Loucy (cell line): Measurements from ENCODE around the gene IL9.

Experiments used
- CTCF ChIP-seq: fragments of 200-600 bp; sonication (generic); conservative IDR thresholded peaks from 2 replicates; pipeline ENCODE4 v1.5.1; 2014; ENCODE audit warnings: mild to moderate bottlenecking, antibody characterized with exemption, low read length
- EZH2phosphoT487 ChIP-seq: fragments of 200-600 bp; IDR thresholded peaks from 2 replicates; pipeline ENCODE4 v1.6.1; 2018; ENCODE audit warnings: antibody characterized with exemption, mild to moderate bottlenecking, moderate library complexity, borderline replicate concordance

DNA sequence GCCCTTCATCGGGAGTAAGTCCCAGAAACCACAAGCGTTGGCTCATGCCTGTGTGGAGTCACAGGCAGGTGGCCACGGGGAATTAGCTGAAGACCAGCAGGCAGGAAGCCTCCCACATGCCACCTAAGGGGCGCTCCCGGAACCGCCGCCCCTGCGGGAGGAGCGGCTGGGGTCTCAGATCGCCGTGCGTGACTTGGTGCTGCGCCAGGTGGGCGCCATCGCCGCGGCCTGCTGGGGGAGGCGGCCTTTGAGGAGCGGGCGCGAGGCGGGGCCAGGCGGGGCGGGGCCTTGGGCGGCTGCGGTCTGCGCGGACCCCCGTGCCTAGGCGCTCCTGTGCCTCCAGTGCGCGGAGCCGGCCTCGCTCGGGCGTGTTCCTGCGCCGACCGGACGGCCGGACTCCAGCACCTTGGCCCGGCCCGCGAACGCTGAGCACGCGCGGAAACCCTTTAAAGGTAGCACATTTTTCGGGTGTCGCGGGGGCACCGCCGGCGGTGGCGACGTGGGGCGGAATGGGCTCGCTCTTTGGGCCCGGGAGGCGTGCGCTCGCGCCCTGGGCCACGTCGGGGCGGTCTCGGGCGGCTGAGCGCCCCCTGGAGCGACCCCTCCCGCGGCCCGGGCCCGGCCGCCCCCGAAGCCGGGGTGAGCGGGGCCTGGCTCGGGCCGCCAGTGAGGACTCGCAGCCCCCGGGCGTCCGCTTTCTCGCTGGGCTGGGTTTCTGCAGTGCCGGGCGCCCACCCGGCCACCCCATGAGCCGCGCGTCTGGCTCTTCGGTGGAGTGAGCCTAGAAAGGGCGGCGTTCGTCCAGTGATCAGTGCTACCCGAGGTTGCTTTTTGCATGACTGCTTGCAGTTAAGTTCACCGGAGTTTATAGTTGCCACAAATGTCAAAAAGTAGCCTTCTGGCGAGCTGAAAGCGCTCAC is 34.6 kb upstream of the IL9 start:
- TF ChIP-seq CTCF = no peak
- no peak for TF ChIP-seq EZH2phosphoT487
